KMS-11 (cell line): ENCODE data around the gene AP5Z1.

Source experiments
- H2AFZ ChIP-seq: fragments of 200-600 bp; sonication (generic); 2 replicates; pipeline ENCODE4 v1.6.1; 2016; ENCODE audit warnings: antibody characterized with exemption, mixed run types, low read depth
- H3K27ac ChIP-seq: fragments of 200-600 bp; sonication (generic); 2 replicates; pipeline ENCODE4 v1.6.1; 2016; ENCODE audit warnings: mild to moderate bottlenecking, mixed run types
- H3K27me3 ChIP-seq: fragments of 200-600 bp; sonication (generic); 2 replicates; pipeline ENCODE4 v1.6.1; 2017; ENCODE audit warnings: mild to moderate bottlenecking, low read depth, mixed run types, moderate library complexity; ENCODE audit not compliant: insufficient read depth
- H3K36me3 ChIP-seq: fragments of 200-600 bp; sonication (generic); 2 replicates; pipeline ENCODE4 v1.6.1; 2017; ENCODE audit warnings: mild to moderate bottlenecking, mixed run types; ENCODE audit not compliant: insufficient read depth
- H3K4me1 ChIP-seq: fragments of 200-600 bp; sonication (generic); 2 replicates; pipeline ENCODE4 v1.6.1; 2016; ENCODE audit warnings: mild to moderate bottlenecking, low read depth, mixed run types; ENCODE audit not compliant: poor library complexity, severe bottlenecking
- H3K4me2 ChIP-seq: fragments of 200-600 bp; sonication (generic); 2 replicates; pipeline ENCODE4 v1.7.0; 2016; ENCODE audit warnings: mild to moderate bottlenecking, mixed run types
- H3K4me3 ChIP-seq: fragments of 200-600 bp; sonication (generic); IDR thresholded peaks from 2 replicates; pipeline ENCODE4 v1.6.1; 2017; ENCODE audit warnings: low read depth, low read length, mixed read lengths; ENCODE audit not compliant: insufficient read depth
- H3K79me2 ChIP-seq: fragments of 200-600 bp; sonication (generic); 2 replicates; pipeline ENCODE4 v1.6.1; 2016; ENCODE audit warnings: low read depth, mixed run types; ENCODE audit not compliant: insufficient read depth
- H3K9ac ChIP-seq: fragments of 200-600 bp; sonication (generic); 2 replicates; pipeline ENCODE4 v1.6.1; 2016; ENCODE audit warnings: mild to moderate bottlenecking, mixed run types
- H4K20me1 ChIP-seq: fragments of 200-600 bp; sonication (generic); 2 replicates; pipeline ENCODE4 v1.6.1; 2016; ENCODE audit warnings: mild to moderate bottlenecking, mixed run types; ENCODE audit not compliant: insufficient read depth
- CTCF ChIP-seq: fragments of 200-600 bp; sonication (generic); conservative IDR thresholded peaks from 2 replicates; pipeline ENCODE4 v1.6.1; 2017; ENCODE audit warnings: low read depth, mild to moderate bottlenecking, antibody characterized with exemption, low read length, moderate library complexity, mixed read lengths

The AP5Z1 gene

DNA sequence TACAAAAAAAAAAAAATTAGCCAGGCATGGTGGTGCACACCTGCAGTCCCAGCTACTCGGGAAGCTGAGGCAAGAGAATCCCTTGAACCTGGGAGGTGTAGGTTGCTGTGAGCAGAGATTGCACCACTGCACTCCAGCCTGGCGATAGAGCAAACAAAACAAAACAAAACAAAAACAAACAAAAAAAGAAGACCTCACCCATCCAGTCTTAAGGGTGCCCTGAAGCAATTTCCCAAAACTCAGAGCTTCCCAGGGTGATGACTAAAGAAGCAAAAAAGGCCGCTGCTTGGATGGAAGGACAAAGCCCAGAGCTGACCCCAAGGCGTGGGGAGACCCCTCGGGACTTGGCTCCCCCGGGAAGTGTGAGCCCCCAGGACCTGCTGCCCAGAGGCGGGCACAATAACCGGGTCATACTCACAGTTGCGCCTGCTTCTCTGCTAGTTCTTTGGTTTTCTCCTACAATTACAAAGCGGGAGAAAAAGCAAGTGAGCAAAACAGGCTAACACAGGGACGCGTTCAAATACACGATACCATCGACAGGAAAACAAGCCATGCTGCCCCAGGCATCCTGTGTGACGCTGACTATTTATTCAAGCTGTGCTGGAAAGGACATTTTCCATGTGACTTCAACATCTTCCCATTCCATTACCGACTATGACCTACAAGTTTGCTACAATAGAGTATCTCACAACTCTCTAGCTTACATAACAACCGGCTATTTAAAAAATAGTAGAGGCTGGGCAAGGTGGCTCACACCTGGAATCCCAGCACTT, 56.5 kb downstream of the AP5Z1 start:
- no peak overlapping the region for H3K27ac ChIP-seq
- no peak overlapping the region for H2AFZ ChIP-seq
- no peaks in the 10 kb centered on the region for H3K36me3 ChIP-seq
- H3K4me1 ChIP-seq = no peaks in the 10 kb centered on the region
- no peaks in the 10 kb centered on the region for H3K79me2 ChIP-seq
- H4K20me1 ChIP-seq = no peaks in the 10 kb centered on the region
- TF ChIP-seq CTCF = no peak
- H3K4me3 ChIP-seq = no peak overlapping the region
- no peak overlapping the region for H3K9ac ChIP-seq
- H3K27me3 ChIP-seq = no peaks in the 10 kb centered on the region
- no peak overlapping the region for H3K4me2 ChIP-seq

- no peak for TF ChIP-seq CTCF
- Histone ChIP-seq H4K20me1 (no peaks in the 10 kb centered on the region), H3K36me3 (no peaks in the 10 kb centered on the region), H3K27me3 (no peaks in the 10 kb centered on the region), H3K4me2 (no peak overlapping the region), H3K9ac (no peak overlapping the region), H3K4me1 (no peaks in the 10 kb centered on the region), H3K4me3 (no peak overlapping the region), H3K27ac (no peak overlapping the region), H3K79me2 (no peaks in the 10 kb centered on the region), H2AFZ (no peak overlapping the region)
These were observed 57.3 kb downstream of the AP5Z1 start for GRCh38 chr7:4832711-4833110.

DNA sequence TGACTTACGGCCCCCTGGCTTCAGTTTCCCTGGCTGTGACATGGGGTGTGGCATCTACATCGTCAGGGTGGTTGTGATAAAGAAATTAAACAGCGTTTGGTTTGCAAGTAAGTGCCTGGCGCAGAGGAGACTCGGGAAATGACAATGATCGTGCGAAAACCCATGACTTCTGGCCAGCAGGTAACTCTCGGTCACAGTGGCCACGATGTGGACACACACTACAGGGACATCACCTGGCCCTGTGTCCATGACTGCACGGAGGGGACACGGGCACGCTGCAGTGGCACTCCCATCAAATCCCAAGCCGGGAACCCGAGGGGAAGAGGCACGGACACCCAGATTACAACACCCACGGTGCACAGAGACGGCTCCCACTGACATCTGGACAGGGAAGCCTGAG, 57.8 kb downstream of the AP5Z1 start:
- Histone ChIP-seq H3K9ac (no peak overlapping the region), H3K79me2 (no peaks in the 10 kb centered on the region), H3K4me1 (no peaks in the 10 kb centered on the region), H3K36me3 (no peaks in the 10 kb centered on the region), H3K27me3 (no peaks in the 10 kb centered on the region), H4K20me1 (no peaks in the 10 kb centered on the region), H2AFZ (no peak overlapping the region), H3K4me2 (no peak overlapping the region), H3K4me3 (no peak overlapping the region), H3K27ac (no peak overlapping the region)
- no peak for TF ChIP-seq CTCF

DNA sequence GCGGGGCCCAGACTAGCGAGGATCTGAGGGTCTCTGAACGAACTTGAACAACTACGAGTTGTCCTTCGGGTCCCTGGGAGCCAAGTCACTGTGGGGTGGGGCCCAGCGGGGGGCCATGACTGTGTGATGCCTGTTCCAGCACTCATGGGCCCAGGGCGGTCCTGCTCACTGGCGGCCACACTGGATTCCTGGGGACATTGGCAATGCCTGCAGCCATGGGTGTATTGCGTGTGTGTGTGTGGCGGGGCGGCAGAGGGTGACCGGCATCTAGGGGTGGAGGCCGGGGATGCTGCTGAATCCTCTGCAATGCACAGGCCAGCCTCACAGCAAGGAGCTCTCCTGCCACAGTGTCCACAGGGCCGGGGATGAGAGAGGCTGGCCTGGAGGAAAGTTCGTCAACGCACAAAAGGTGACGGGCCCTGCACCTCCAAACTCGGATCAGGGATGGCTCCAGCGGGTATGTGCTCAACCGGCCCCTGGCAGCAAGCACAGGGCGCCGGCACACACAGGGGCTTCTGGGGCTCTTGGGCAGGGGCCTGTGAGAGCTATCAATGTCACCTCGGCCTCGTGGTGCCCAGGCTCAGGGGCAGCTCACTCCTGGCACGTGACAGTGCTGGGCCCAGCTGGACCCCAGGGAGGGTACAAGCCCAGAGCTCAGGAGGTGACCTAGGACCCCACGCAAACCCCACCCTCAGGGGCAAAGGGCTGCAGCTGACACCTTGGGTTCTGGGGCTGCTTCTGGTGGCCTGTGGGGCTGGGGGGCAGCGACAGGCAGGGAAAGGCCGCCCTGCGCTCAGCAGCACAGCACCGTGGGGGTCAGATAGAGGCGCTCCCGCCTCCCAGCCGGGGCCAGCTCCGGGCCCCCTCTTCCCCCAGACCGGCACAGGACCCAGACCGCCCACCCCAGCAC, 58.5 kb downstream of the AP5Z1 start:
- Histone ChIP-seq H4K20me1 (no peaks in the 10 kb centered on the region), H3K27me3 (no peaks in the 10 kb centered on the region), H3K27ac (no peak overlapping the region), H3K36me3 (no peaks in the 10 kb centered on the region), H3K4me1 (no peaks in the 10 kb centered on the region), H2AFZ (no peak overlapping the region), H3K9ac (no peak overlapping the region), H3K4me2 (no peak overlapping the region), H3K79me2 (no peaks in the 10 kb centered on the region), H3K4me3 (no peak overlapping the region)
- no peak for TF ChIP-seq CTCF
